NCI-H2227 treated with DMSO at 0.1 percent for 48 hours (cell line): ENCODE measurements around the gene ZNF394.
"Not testable (repeated sequence)": the region's sequence is repeated elsewhere in the genome, so short reads cannot be mapped to it uniquely, and the experiment has no call there.

ENCODE experiments used
- DNase-seq: peaks from one replicate; lab custom pipeline; 2025; lab: John Stamatoyannopoulos, UW

ZNF394 gene

GRCh38 chr7:99499721-99500636 lies at the start of gene ZNF394:
Gene ZNF394, minus strand, starts transcription at chr7:99500281. Its CDS starts 188 bp downstream, at chr7:99500093.
- DNase-seq, result peak; percentile 90

- not testable (repeated sequence) for DNase-seq
Measured at GRCh38 chr7:99549545-99549944, 49.5 kb upstream of the ZNF394 start.

GRCh38 chr7:99545308-99545707 lies 45.2 kb upstream of the ZNF394 start:
- DNase-seq, result not testable (repeated sequence)

- DNase-seq, result no peak
Measured at GRCh38 chr7:99543916-99544315, 43.8 kb upstream of the ZNF394 start.

- no peak for DNase-seq
Measured at GRCh38 chr7:99543081-99543671, 43.1 kb upstream of the ZNF394 start.

- no peak for DNase-seq
Measured at GRCh38 chr7:99541212-99541611, 41.1 kb upstream of the ZNF394 start.

- no peak for DNase-seq
Measured at GRCh38 chr7:99540542-99540941, 40.5 kb upstream of the ZNF394 start.

GRCh38 chr7:99539213-99539811 lies 39.2 kb upstream of the ZNF394 start:
- DNase-seq, result no peak

- no peak for DNase-seq
Measured at GRCh38 chr7:99535667-99536066, 35.6 kb upstream of the ZNF394 start.

- DNase-seq, result no peak
Measured at GRCh38 chr7:99531354-99531765, 31.3 kb upstream of the ZNF394 start.

- DNase-seq, result no peak
Measured at GRCh38 chr7:99525713-99526440, 25.8 kb upstream of the ZNF394 start.

GRCh38 chr7:99521399-99521798 lies 21.3 kb upstream of the ZNF394 start:
- DNase-seq, result no peak

GRCh38 chr7:99514050-99514449 lies 14.0 kb upstream of the ZNF394 start:
- DNase-seq, result no peak

- DNase-seq, result no peak
Measured at GRCh38 chr7:99505324-99505662, 5.2 kb upstream of the ZNF394 start.

GRCh38 chr7:99504603-99505323 lies 4.7 kb upstream of the ZNF394 start, which contains the start of gene ZKSCAN5:
Gene ZKSCAN5, plus strand, starts transcription at chr7:99504662. Its CDS starts 1,383 bp downstream, at chr7:99506045.
- DNase-seq, result peak; percentile 99

- DNase-seq, result no peak
Measured at GRCh38 chr7:99504281-99504602, 4.2 kb upstream of the ZNF394 start.

- DNase-seq, result not testable (repeated sequence)
Measured at GRCh38 chr7:99501236-99501635, 1.2 kb upstream of the ZNF394 start.

GRCh38 chr7:99500637-99501009 lies 542 bp upstream of the ZNF394 start:
- DNase-seq, result no peak

GRCh38 chr7:99499371-99499720 lies 735 bp downstream of the ZNF394 start:
- DNase-seq, result no peak

GRCh38 chr7:99498546-99498944 lies 1.5 kb downstream of the ZNF394 start:
- DNase-seq, result no peak

- no peak for DNase-seq
Measured at GRCh38 chr7:99497766-99498545, 2.1 kb downstream of the ZNF394 start.
